T-helper 22 cell (primary cell): Measurements from ENCODE around the gene EPS8L1.

Experiments
- DNase-seq: peaks from one replicate; pipeline ENCODE4 v3.0.0-alpha.2; 2020; ENCODE audit warnings: low read depth

The EPS8L1 gene

DNA sequence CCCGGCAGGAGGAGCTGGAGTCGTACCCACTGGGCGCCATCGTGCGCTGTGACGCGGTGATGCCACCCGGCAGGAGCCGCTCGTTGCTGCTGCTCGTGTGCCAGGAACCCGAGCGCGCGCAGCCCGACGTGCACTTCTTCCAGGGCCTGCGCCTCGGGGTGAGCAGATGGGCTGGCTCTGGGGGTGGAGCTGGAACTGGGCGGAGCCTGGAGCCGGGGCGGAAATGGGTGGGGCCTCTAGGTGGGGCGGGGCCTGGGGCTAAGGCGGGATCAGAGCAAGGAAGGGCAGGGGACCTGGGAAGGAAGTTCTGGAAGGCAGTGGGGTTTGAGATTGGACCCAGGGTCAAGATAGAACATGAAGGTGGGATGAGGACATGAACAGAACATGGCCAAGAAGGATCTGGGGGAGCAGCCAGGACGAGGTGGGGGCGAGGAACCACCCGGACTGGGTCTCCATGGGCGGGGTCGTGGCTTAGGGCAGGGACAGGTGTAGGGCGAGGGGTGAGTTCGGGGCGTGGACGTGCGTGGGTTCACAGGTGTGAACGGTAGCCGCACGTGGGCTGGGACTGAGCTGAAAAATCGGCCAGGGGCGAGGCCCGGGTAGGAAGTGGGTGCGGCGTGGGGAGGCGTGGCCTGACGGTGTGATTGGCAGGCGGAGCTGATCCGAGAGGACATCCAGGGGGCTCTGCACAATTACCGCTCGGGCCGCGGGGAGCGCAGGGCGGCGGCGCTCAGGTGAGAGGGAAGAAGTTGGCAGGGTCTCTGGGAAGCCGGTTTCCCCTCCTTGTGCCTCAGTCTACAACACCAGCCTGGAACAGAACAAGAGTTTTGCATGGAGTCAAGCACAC, 4.7 kb downstream of the EPS8L1 start:
- no peak for DNase-seq

GRCh38 chr19:55080968-55081769, 5.5 kb downstream of the EPS8L1 start:
- DNase-seq = peak; percentile 79

GRCh38 chr19:55081770-55082019, 6.0 kb downstream of the EPS8L1 start:
- DNase-seq = no peak

GRCh38 chr19:55082020-55082851, 6.6 kb downstream of the EPS8L1 start:
- DNase-seq = no peak

- DNase-seq = no peak
Measured at GRCh38 chr19:55083004-55083850, 7.6 kb downstream of the EPS8L1 start.

- DNase-seq = no peak
Measured at GRCh38 chr19:55084416-55084815, 8.7 kb downstream of the EPS8L1 start.

DNA sequence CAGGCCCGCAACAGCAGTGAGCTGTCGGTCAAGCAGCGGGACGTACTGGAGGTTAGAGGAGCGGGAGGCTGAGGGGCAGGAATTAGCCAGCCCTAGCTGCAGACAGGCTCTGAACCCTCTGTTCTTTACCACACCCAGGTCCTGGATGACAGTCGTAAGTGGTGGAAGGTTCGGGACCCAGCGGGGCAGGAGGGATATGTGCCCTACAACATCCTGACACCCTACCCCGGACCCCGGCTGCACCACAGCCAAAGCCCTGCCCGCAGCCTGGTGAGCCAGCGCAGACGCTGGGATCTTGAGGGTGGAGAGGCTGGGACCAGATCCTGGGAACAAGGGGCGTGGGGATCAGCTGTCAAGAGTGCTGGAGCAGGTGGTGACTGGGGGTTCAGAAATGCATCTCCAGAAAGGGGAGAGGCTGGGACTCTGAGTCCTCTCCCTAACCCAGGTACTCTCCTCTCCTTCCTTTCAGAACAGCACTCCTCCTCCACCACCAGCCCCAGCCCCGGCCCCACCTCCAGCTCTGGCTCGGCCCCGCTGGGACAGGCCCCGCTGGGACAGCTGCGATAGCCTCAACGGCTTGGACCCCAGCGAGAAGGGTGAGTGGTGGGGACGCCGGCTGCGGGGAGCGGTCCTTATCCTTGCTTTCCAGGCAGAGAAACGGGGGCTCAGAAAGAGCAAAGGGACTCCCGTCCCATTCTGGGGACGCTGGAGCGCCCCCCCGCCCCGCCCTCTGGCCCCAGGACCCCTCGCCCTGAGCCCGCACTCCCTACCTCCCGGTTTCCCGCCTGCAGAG, 10.4 kb downstream of the EPS8L1 start:
- DNase-seq = no peak

- peak; percentile 37 for DNase-seq
Measured at GRCh38 chr19:55086730-55087541, 11.3 kb downstream of the EPS8L1 start.

DNA sequence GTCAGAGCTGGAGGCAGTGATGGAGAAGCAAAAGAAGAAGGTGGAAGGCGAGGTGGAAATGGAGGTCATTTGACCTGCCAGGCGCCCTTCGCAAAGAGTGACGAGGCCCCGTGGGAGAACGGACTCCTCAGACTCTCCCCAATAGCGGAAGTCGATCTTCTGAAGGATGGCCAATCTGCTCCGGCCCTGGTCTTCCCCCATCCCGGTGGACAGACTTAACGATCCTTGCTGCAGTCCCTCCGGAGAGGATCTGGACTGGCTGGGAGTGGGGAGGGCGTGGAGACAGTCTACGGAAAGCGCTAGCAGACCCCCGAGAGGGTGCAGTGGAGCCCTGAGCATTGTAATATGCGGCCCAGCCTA, 11.9 kb downstream of the EPS8L1 start:
- no peak for DNase-seq

- DNase-seq = no peak
Measured at GRCh38 chr19:55088021-55088451, 12.4 kb downstream of the EPS8L1 start.

- peak; percentile 49 for DNase-seq
Measured at GRCh38 chr19:55088543-55089341, 13.1 kb downstream of the EPS8L1 start.

DNA sequence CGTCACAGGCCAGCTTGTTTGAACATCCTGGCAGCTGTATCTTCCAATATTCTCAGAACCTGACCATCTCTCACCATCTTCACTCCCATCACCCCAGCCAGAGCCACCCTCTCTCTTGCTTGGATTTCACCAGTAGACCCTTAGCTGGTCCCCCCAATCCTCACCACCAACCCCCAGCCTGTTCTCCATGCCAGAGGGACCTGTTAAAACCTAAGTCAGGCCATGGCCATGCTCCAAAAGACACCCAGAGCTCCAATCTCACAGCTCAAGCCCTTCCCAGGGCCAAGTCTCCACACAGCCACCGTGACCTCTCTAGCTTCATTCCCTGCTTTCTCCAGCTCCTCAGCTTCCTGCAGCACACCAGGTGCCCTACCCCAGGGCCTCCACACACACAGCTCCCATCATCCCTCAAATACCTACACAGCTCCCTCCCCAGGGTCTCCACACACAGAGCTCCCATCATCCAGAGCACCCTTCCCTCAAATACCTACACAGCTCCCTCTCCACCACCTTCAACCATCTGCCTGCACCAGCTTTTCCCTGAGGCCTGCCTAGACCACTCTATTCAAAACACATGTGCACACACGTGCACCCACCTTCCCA, 13.8 kb downstream of the EPS8L1 start:
- DNase-seq = no peak

DNA sequence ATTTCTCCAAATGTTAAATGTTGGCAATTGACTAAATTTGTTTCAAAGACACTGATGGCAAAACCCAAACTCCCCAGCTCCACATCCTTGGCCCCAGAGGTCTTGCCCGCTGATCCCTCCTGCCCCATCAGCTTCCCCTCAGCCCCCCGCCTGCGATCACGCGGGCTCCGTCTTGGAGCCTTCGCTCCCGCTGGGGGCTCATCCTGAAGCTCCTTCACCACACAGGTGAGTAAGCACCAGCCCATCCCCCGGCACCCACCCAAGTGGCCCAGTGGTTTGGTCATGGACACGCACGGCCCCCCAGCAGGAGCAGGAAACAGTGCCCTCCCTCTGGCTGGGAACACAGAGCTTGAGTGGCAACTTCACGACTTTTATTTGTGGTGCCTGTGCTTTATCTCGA, 14.9 kb downstream of the EPS8L1 start:
- no peak for DNase-seq

DNA sequence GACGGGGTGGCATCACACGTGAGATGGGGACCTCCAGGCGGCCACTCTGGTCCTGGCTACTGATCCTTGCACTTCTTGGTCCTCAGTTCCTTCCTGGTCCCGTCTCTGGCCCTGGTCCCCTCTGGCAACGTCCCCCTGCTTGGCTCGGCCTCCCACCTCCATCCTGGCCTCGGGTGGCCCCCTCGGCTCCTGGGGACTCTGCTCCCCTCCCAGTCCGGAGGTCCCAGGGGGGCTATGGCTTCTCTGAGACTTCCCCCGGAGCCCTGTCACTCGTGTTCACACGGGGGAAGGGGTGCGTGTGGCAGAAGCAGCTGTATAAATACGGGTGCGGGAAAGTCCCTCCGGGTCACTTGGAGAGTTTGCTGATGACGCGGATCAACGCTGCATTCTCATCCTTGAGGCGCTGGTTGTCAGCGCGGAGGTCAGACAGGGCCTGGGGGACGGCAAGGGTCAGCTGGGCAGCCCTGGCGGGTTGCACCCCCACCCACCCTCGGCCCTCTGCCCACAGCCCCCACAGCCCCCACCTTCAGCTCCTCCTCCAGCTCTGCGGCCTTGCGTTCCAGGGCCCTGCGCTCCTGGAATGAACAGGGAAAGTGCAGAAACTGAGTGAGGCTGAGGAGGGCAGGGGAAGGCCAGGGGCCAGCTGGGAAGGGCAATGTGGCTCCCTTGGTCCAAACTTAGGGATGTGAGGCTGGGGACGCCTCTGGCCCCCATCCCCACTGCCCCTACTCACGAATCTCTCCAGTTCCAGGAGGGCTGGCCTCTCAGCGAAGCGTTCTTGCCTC, 15.6 kb downstream of the EPS8L1 start:
- DNase-seq = no peak

GRCh38 chr19:55091955-55092354, 16.3 kb downstream of the EPS8L1 start:
- DNase-seq = no peak

DNA sequence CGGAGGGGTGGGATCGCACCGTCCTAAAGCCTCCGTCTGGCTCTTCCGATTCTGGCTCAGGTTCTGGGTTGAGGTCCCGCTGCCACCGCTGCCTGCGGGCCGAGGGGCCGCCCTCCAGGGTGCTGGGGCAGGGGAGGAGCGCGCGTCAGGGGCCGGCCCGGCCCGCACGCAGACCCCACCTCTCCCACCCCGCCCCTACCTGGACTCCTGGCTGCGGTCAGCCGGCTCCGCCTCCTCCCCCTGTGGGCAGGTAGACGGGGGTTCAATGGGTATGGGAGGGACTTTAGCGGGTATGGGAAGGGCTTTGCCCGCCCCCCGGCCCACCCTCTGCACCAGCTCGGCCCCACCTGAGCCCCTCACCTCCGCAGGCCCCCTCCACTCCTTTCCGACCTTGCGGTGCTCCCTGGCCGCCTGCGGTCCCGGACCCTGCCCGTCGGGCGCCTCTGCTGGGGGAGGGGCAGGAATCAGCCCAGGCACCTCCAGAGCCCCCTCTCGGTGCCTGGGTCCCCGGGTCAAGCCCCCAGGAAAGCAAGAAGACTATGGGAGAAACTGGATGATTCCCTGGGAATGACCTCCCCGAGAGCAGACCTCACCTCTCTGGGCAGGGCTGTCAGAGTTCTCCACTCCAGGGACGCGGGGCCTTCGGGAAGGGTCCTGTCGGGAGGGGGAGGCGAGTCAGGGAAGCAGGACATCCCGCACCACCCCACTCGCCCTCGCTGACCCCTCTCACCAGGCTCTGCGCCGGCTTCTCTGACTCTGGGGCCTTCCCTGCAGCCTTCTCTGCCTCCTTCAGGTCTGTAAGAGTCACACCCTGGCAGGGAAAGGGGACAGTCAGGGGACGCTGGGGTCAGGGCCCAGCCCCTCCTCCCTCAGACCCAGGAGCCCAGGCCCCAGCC, 17.0 kb downstream of the EPS8L1 start:
- no peak for DNase-seq
